T47D (cell line): Measurements from ENCODE around the gene TNFRSF1B.

ENCODE experiments used
- DNase-seq, 2 experiments: peaks; one replicate each; pipeline versions ENCODE4 v3.0.0 to v3.0.0-alpha.2; 2011 to 2012; ENCODE audit warnings: low read depth in 1 of 2, low spot score in 1 of 2
- JUND ChIP-seq: IDR thresholded peaks from 2 replicates; pipeline ENCODE4 v1.6.1; 2012; ENCODE audit warnings: low read depth
- in situ Hi-C: cut with HindIII; loops from 2 replicates; pipeline ENCODE4 v1.10.0; 2016; ENCODE audit warnings: low sequenced_read_pairs, low pct_unique_long_range_greater_than_20kb

TNFRSF1B gene

DNA sequence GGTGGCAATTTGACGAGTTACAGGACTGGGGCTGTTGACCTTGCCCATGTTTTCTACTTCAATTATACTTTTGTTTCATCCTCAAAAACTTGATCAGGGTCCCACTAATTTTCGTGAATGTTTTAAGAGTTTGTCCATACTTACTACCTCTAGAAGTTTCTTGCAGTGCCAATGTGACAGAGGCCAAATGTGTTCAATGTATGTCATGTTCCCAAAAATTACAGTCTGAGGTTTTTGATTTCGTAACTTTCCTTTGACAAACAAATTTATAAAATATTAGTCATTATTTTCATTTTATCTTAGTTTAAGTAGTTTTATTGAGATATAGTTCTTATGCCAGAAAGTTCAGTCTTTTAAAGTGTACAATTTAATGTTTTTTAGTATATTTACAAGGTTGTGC lies 78.3 kb downstream of the TNFRSF1B start:
- in situ Hi-C loops: no loop called here
- TF ChIP-seq JUND: no peak
- no peak for DNase-seq

DNA sequence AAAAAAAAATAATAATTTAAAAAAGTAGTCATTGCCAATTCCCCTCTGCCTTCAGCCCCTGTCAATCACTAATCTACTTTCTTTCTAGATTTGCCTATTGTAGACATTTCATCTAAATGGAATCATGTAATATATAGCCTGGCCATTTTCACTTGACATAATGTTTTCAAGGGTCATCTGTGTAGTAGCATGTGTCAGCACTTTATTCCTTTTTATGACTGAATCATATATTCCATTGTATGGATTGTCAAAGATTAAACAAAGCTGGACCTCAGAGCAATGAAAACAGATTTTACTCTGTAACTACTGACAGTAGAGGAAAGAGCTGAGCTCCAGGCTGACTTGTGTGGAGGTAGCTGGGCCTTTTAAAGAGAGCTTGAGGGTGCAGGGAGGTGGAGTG lies 78.9 kb downstream of the TNFRSF1B start:
- DNase-seq: no peak
- TF ChIP-seq JUND: no peak
- in situ Hi-C loops: no loop called here

DNA sequence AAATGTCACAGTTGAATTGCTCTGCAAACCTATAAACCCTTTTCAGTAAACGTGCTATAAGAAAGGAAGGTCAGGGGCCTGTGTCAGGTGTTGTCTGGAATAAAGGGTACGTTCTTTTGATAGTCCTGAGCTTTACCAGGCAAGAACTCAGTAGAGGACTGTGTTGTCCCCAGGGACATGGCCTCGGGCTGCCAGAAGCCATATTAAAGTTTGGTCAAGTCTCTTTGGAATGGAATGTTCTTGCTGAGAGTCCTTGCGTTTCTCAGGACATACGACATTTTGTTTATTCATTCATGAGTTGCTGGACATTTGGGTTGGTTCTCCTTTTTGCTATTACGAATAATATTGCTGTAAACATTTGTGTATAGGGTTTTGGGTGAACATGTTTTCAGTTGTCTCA lies 79.8 kb downstream of the TNFRSF1B start:
- no peak for TF ChIP-seq JUND
- in situ Hi-C loops: no loop called here
- DNase-seq: no peak

DNA sequence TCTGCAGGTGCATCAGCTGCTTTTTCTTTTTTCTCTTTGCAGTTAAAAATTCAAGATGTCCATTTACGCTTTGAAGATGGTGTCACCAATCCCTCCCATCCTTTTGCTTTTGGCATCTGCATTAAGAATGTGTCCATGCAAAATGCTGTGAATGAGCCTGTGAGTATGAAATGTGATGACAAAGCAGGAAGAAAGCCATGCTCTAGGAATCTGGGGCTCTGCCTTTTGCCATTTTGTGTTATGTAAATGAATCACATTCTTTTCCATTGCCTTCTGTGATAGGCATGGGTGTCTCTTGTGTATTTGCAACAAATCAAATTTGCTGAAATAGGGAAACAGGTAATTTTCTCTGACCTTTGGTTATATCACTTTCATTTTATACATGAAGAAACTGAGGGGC lies 82.4 kb downstream of the TNFRSF1B start:
- no peak for TF ChIP-seq JUND
- in situ Hi-C loops: no loop called here
- no peak for DNase-seq

DNA sequence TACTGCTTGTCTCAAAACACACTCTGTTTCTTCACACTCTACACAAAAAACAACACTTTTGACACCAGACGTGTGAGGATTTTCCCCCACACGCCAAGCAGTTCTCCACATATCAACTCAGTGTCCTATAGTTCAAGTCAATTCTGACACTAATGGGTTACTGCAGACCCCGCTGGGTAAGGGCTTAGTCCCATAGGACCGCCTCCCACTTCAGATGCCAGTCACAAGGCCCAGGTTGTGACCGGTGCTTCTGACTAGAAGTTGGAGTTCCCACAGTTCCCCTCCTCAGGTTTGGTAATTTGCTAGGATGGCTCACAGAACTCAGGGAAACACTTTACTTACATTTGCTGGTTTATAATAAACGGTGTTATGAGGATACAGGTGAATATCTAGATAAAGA lies 83.0 kb downstream of the TNFRSF1B start:
- no peak for DNase-seq
- in situ Hi-C loops: no loop called here
- no peak for TF ChIP-seq JUND

DNA sequence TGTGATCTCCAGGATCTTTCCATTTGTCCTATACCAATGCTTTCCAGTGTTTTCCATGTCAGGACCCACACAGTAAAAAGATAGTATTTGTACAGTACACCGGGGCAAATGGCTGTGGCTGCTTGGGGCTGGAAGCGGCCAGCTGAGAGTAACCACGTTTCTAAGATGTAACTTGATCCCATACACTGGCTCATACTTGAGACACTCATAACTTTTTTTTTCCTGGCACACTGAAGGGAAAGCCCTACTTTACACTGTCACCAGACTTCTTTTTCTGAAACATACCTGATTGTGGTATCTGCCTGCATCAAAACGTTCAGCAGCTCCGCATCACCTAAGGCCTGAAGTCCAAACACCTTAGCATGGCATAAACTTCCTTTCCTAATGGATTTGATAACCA lies 84.7 kb downstream of the TNFRSF1B start:
- TF ChIP-seq JUND: no peak
- no peak for DNase-seq
- in situ Hi-C loops: no loop called here

DNA sequence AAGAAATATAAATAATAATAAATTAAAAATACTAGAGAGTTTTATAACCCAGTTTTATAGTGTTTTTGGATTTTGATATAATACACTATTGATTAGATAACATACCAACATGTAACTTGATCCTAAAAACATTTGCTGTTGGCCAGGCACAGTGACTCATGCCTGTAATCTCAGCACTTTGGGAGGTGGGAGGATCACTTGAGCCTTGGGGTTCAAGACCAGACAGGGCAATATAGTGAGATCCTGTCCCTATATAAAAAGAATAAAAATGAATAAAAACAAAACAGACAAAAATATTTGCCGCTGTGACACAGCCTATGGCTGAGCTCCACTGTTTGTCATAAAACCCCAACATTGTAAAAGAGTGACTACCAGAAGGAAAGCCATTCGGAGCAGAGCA lies 89.1 kb downstream of the TNFRSF1B start:
- in situ Hi-C loops: no loop called here
- no peak for DNase-seq
- TF ChIP-seq JUND: no peak

DNA sequence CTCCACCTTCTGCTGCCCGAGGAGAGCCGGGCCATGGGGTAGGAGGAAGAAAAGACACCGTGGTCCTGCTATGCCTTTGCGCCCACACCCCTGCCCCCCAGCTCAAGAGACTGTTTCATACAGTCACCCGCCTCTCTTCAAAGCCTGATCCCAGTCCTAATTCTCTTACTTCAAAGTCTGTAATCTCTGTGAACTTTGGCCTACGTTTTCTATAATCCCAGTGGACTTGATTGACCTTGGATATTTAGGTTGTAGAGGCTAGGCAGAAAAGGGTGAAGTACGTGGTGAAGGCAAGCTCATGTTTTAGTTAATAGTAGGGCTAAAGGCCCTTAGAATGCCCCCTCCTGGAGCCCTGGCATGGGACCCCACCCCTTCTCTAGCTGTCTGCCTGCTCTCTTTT lies 91.5 kb downstream of the TNFRSF1B start:
- TF ChIP-seq JUND: no peak
- in situ Hi-C loops: no loop called here
- no peak for DNase-seq
